Gastroesophageal sphincter (tissue), 4 donors: Measurements from ENCODE around the gene PCDH9. TPM values are rescaled to one million over a fixed set of nuclear protein-coding genes. Genes with fewer than 3 reads are reported as not detected.
"Not testable (repeated sequence)": the region's sequence is repeated elsewhere in the genome, so short reads cannot be mapped to it uniquely, and the experiment has no call there.

ENCODE experiments used
- ATAC-seq: fragments of 150-250 bp; one replicate; pipeline ENCODE4 v1.9.1; 2016; ENCODE audit warnings: mild to moderate bottlenecking, moderate library complexity
- H3K27ac ChIP-seq, 4 donors: fragments of 200-600 bp; sonication (generic) in 3 of 4; 1 replicate in 3 of 4; 2 replicates in 1 of 4; pipeline ENCODE4 v1.5.1; 2016 to 2019
- H3K27me3 ChIP-seq: fragments of 200-600 bp; sonication (generic); one replicate; pipeline ENCODE4 v1.5.1; 2019
- H3K36me3 ChIP-seq, 2 donors: fragments of 200-600 bp; sonication (generic); one replicate each; pipeline ENCODE4 v1.5.1; 2019; ENCODE audit warnings: control low read depth in 1 of 2
- H3K4me1 ChIP-seq, 3 donors: fragments of 200-600 bp; sonication (generic); 1 replicate in 2 of 3; 2 replicates in 1 of 3; pipeline ENCODE4 v1.5.1; 2016 to 2019; ENCODE audit warnings: control low read depth in 2 of 3
- H3K4me3 ChIP-seq, 2 donors: fragments of 200-600 bp; sonication (generic); one replicate each; pipeline ENCODE4 v1.5.1; 2019; ENCODE audit warnings: mild to moderate bottlenecking in 1 of 2, moderate library complexity in 1 of 2
- H3K9me3 ChIP-seq, 3 donors: fragments of 200-600 bp; sonication (generic); one replicate each; pipeline ENCODE4 v1.5.1; 2017 to 2019; ENCODE audit warnings: control low read depth in 2 of 3
- CTCF ChIP-seq, 4 experiments: fragments of 200-600 bp in 2 of 4; fragments of 450-650 bp in 2 of 4; sonication (generic) in 1 of 4; IDR thresholded peaks; one replicate each; pipeline ENCODE4 v1.5.1; 2017 to 2019; ENCODE audit warnings: antibody characterized with exemption in 4 of 4, mild to moderate bottlenecking in 2 of 4, moderate library complexity in 2 of 4
- EP300 ChIP-seq: sonication (generic); formaldehyde crosslinking; IDR thresholded peaks from one replicate; pipeline ENCODE4 v1.6.1; 2017; ENCODE audit warnings: antibody characterized with exemption, mild to moderate bottlenecking
- POLR2A ChIP-seq, 2 donors: fragments of 450-650 bp; IDR thresholded peaks; one replicate each; pipeline ENCODE4 v1.6.1; 2017; ENCODE audit warnings: antibody characterized with exemption in 2 of 2, mild to moderate bottlenecking in 2 of 2, moderate library complexity in 1 of 2
- POLR2AphosphoS5 ChIP-seq: sonication (generic); formaldehyde crosslinking; IDR thresholded peaks from one replicate; pipeline ENCODE4 v1.6.1; 2017; ENCODE audit warnings: antibody characterized with exemption
- WGBS, 2 donors: methylation state at CpG; one replicate each; pipeline ENCODE4 v1.1.5; 2018; ENCODE audit warnings: low coverage in 1 of 2; 5-methylcytosine and 5-hydroxymethylcytosine counted together
- total RNA-seq, 4 donors: library from RNA; depleted of rRNA; stranded (reverse); fragments of >200 nt; gene quantifications; one replicate each; pipeline ENCODE4 v1.1.0, GENCODE V29; 2016

Gene PCDH9
- total RNA-seq, 4 donors from 2014 or later, result 52.9 to 141 (median 56.5) TPM

GRCh38 chr13:66623129-66623820 lies 606.9 kb downstream of the PCDH9 start:
- H3K9me3 ChIP-seq, result no peaks in the 10 kb centered on the region
- no peaks in the 10 kb centered on the region for H3K4me1 ChIP-seq
- WGBS, 2 donors, result 95 to 96% methylated on average over 10 of the region's 10 CpGs
- no peak for TF ChIP-seq EP300
- no peak for TF ChIP-seq POLR2AphosphoS5
- no peak for TF ChIP-seq POLR2A (IDR thresholded peaks at IDR 0.05)
- no peak for TF ChIP-seq CTCF (IDR thresholded peaks at IDR 0.05)
- H3K4me3 ChIP-seq, result no peak overlapping the region
- no peak for ATAC-seq
- H3K27me3 ChIP-seq, result no peaks in the 10 kb centered on the region
- no peaks in the 10 kb centered on the region for H3K36me3 ChIP-seq
- no peak overlapping the region for H3K27ac ChIP-seq

GRCh38 chr13:66621906-66622447 lies 608.2 kb downstream of the PCDH9 start:
- not testable (repeated sequence) for H3K36me3 ChIP-seq, H3K4me3 ChIP-seq, H3K27me3 ChIP-seq, H3K9me3 ChIP-seq, ATAC-seq, H3K27ac ChIP-seq, H3K4me1 ChIP-seq
- no CpG with 5 or more reads among the region's 31 CpGs for WGBS, 2 donors

- no peak for TF ChIP-seq POLR2AphosphoS5
- peak in 2 of 4 experiments; percentile 33 to 34 for TF ChIP-seq CTCF (IDR thresholded peaks at IDR 0.05)
- TF ChIP-seq POLR2A (IDR thresholded peaks at IDR 0.05), result no peak
- TF ChIP-seq EP300, result no peak
- no peak for ATAC-seq
- 50 to 54% methylated on average over 1 of the region's 1 CpG for WGBS, 2 donors
These were observed 611.4 kb downstream of the PCDH9 start for GRCh38 chr13:66618702-66619101.

GRCh38 chr13:66617786-66618185 lies 612.4 kb downstream of the PCDH9 start:
- Histone ChIP-seq H3K9me3 (peaks cover 0 to 4% (median 0%) of the 10 kb centered on the region in 3 donors), H3K36me3 (no peaks in the 10 kb centered on the region), H3K4me3 (no peak overlapping the region), H3K27me3 (no peaks in the 10 kb centered on the region), H3K4me1 (no peaks in the 10 kb centered on the region), H3K27ac (no peak overlapping the region)
- WGBS, 2 donors, result 24% methylated on average over 2 of the region's 7 CpGs; no CpG with 5 or more reads in 1 of the 2 donors
- TF ChIP-seq CTCF (IDR thresholded peaks at IDR 0.05) (no peak), EP300 (no peak), POLR2A (IDR thresholded peaks at IDR 0.05) (no peak), POLR2AphosphoS5 (no peak)
- ATAC-seq, result no peak

More at GRCh38 chr13:66618702-66619101, 611.4 kb downstream of the PCDH9 start:
- Histone ChIP-seq H3K36me3 (no peaks in the 10 kb centered on the region), H3K9me3 (peaks cover 0 to 4% (median 0%) of the 10 kb centered on the region in 3 donors), H3K4me1 (no peaks in the 10 kb centered on the region), H3K27me3 (no peaks in the 10 kb centered on the region), H3K27ac (no peak overlapping the region), H3K4me3 (no peak overlapping the region)

- Histone ChIP-seq H3K36me3 (no peaks in the 10 kb centered on the region), H3K4me3 (no peak overlapping the region), H3K27ac (no peak overlapping the region), H3K4me1 (no peaks in the 10 kb centered on the region), H3K9me3 (peaks cover 0 to 4% (median 0%) of the 10 kb centered on the region in 3 donors), H3K27me3 (no peaks in the 10 kb centered on the region)
- no peak for ATAC-seq
- 93% methylated on average over 6 of the region's 6 CpGs; no CpG with 5 or more reads in 1 of the 2 donors for WGBS, 2 donors
- TF ChIP-seq CTCF (IDR thresholded peaks at IDR 0.05) (no peak), EP300 (no peak), POLR2A (IDR thresholded peaks at IDR 0.05) (no peak), POLR2AphosphoS5 (no peak)
These were observed 617.2 kb downstream of the PCDH9 start for GRCh38 chr13:66612983-66613382.
